ENCODE data around the gene GBF1. TPM values are rescaled to one million over a fixed set of nuclear protein-coding genes. Genes with fewer than 3 reads are reported as not detected.

Gene GBF1
- polyA plus RNA-seq, 3 donors, result 4.2 to 17.4 (median 11.9) TPM

DNA sequence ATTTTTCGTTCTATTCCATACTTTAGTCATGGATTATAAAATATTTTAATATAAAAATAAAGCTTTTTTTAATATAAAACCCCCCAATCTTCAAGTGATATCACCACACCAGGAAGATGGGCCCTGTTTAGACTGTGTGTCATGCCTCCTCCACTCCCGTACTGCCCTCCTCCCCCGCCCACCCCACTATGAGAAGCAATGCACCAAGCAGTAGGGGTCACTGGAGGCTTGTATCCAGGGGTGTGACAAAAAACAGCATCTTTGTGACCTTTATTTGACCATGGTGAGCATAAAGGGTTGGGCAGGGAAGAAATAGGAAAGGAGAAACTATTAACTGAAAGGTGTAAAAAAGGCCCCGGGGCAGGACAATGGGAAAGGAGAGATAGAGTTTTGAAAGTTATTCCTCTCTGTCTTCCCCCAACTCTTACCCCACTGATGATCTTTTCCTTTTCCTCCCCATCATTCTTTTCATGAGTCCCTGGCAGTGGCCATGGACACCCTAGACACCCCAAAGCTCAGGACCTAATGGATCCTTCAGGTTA lies 7.5 kb upstream of the GBF1 start:
- WGBS (ENCODE audit: insufficient coverage), result no CpG with 5 or more reads among the region's 4 CpGs
- H3K9me3 Mint-ChIP-seq, result peaks cover 0 to 18% (median 12%) of the 10 kb centered on the region in 7 donors
- H3K27ac Mint-ChIP-seq, result peak overlapping the region in 1 of 7 donors; percentile 51
- no peak overlapping the region for H3K4me3 ChIP-seq (replicated peaks in 1 of 3; ENCODE audit: low read depth in 2 of 3, low read length in 3 of 3)
- H3K9me3 ChIP-seq (replicated peaks in 1 of 2; ENCODE audit: control insufficient read depth in 1 of 2, insufficient read depth in 1 of 2, low read length in 2 of 2), result peaks cover 0 to 18% of the 10 kb centered on the region in 2 donors
- peaks cover 19% of the 10 kb centered on the region for H3K4me1 Mint-ChIP-seq
- peaks cover 44 to 91% of the 10 kb centered on the region in 2 donors for H3K27me3 ChIP-seq (ENCODE audit: control insufficient read depth in 2 of 2, insufficient read depth in 2 of 2, low read length in 2 of 2)
- DNase-seq, result no peak
- intact Hi-C loops (cut with micrococcal nuclease), result no loop called here
- no peak overlapping the region for H3K9ac ChIP-seq (ENCODE audit: insufficient read depth, low read length, poor library complexity, severe bottlenecking)
- no peaks in the 10 kb centered on the region for H3K79me2 ChIP-seq (ENCODE audit: insufficient read depth, low read length)
- peak overlapping the region in 1 of 2 donors; percentile 56 for H3K4me3 Mint-ChIP-seq
- H2AFZ ChIP-seq (ENCODE audit: insufficient read depth, low read depth, low read length, poor library complexity, severe bottlenecking), result no peak overlapping the region
- H4K20me1 ChIP-seq (ENCODE audit: insufficient read depth, low read length), result no peaks in the 10 kb centered on the region
- no peak overlapping the region for H3K4me2 ChIP-seq (replicated peaks; ENCODE audit: extremely low read depth, low read length, poor library complexity, severe bottlenecking)
- TF ChIP-seq CTCF (IDR thresholded peaks at IDR 0.05), result no peak
- H3K27ac ChIP-seq (ENCODE audit: low read depth in 1 of 2, low read length in 2 of 2), result no peak overlapping the region
- peaks cover 18 to 22% of the 10 kb centered on the region in 2 donors for H3K4me1 ChIP-seq (ENCODE audit: control insufficient read depth in 1 of 2, insufficient read depth in 2 of 2, low read length in 2 of 2)
- no peaks in the 10 kb centered on the region for H3K36me3 ChIP-seq (replicated peaks in 1 of 2; ENCODE audit: control insufficient read depth in 1 of 2, insufficient read depth in 2 of 2, low read length in 2 of 2)
- peaks cover 4 to 7% of the 10 kb centered on the region in 2 donors for H3K36me3 Mint-ChIP-seq
- peaks cover 70 to 94% (median 80%) of the 10 kb centered on the region in 3 donors for H3K27me3 Mint-ChIP-seq (ENCODE audit: low read depth in 3 of 3)

GRCh38 chr10:102240467-102241031 lies 4.8 kb upstream of the GBF1 start:
- H2AFZ ChIP-seq (ENCODE audit: insufficient read depth, low read depth, low read length, poor library complexity, severe bottlenecking), result peak overlapping the region; percentile 44
- peaks cover 1% of the 10 kb centered on the region for H4K20me1 ChIP-seq (ENCODE audit: insufficient read depth, low read length)
- Mint-ChIP-seq H3K4me3 (peak overlapping the region; percentile 71 to 87), H3K4me1 (peaks cover 26% of the 10 kb centered on the region), H3K27me3 (ENCODE audit: low read depth in 3 of 3) (peaks cover 58 to 70% (median 60%) of the 10 kb centered on the region in 3 donors), H3K36me3 (peaks cover 4 to 7% of the 10 kb centered on the region in 2 donors), H3K27ac (no peak overlapping the region), H3K9me3 (peaks cover 0 to 18% (median 12%) of the 10 kb centered on the region in 7 donors)
- peaks cover 0 to 18% of the 10 kb centered on the region in 2 donors for H3K9me3 ChIP-seq (replicated peaks in 1 of 2; ENCODE audit: control insufficient read depth in 1 of 2, insufficient read depth in 1 of 2, low read length in 2 of 2)
- H3K36me3 ChIP-seq (replicated peaks in 1 of 2; ENCODE audit: control insufficient read depth in 1 of 2, insufficient read depth in 2 of 2, low read length in 2 of 2), result no peaks in the 10 kb centered on the region
- DNase-seq, result no peak
- H3K27ac ChIP-seq (ENCODE audit: low read depth in 1 of 2, low read length in 2 of 2), result no peak overlapping the region
- peak overlapping the region; percentile 90 for H3K4me2 ChIP-seq (replicated peaks; ENCODE audit: extremely low read depth, low read length, poor library complexity, severe bottlenecking)
- no peak for TF ChIP-seq CTCF (IDR thresholded peaks at IDR 0.05)
- peaks cover 23 to 29% of the 10 kb centered on the region in 2 donors for H3K4me1 ChIP-seq (ENCODE audit: control insufficient read depth in 1 of 2, insufficient read depth in 2 of 2, low read length in 2 of 2)
- H3K4me3 ChIP-seq (replicated peaks in 1 of 3; ENCODE audit: low read depth in 2 of 3, low read length in 3 of 3), result peak overlapping the region in 1 of 3 experiments; percentile 74
- WGBS (ENCODE audit: insufficient coverage), result 19% methylated on average over 38 of the region's 39 CpGs
- H3K27me3 ChIP-seq (ENCODE audit: control insufficient read depth in 2 of 2, insufficient read depth in 2 of 2, low read length in 2 of 2), result peaks cover 37 to 66% of the 10 kb centered on the region in 2 donors
- peaks cover 2% of the 10 kb centered on the region for H3K79me2 ChIP-seq (ENCODE audit: insufficient read depth, low read length)
- intact Hi-C loops (cut with micrococcal nuclease), result no loop called here
- no peak overlapping the region for H3K9ac ChIP-seq (ENCODE audit: insufficient read depth, low read length, poor library complexity, severe bottlenecking)

All from CD14-positive monocyte (primary cell).